HL-60 (cell line): ENCODE results near the gene PLK2.

Source experiments
- GABPA ChIP-seq: IDR thresholded peaks from 2 replicates; pipeline ENCODE4 v1.6.1; 2012; ENCODE audit warnings: low read depth
- POLR2AphosphoS5 ChIP-seq: IDR thresholded peaks from 2 replicates; pipeline ENCODE4 v1.6.1; 2012; ENCODE audit warnings: low read depth
- TF ChIP-seq, protein P1 (sequence below): IDR thresholded peaks from one replicate; pipeline ENCODE4 v1.5.1; 2011; ENCODE audit warnings: low read length, control low read depth, inconsistent platforms; ENCODE audit not compliant: insufficient read depth

DNA sequence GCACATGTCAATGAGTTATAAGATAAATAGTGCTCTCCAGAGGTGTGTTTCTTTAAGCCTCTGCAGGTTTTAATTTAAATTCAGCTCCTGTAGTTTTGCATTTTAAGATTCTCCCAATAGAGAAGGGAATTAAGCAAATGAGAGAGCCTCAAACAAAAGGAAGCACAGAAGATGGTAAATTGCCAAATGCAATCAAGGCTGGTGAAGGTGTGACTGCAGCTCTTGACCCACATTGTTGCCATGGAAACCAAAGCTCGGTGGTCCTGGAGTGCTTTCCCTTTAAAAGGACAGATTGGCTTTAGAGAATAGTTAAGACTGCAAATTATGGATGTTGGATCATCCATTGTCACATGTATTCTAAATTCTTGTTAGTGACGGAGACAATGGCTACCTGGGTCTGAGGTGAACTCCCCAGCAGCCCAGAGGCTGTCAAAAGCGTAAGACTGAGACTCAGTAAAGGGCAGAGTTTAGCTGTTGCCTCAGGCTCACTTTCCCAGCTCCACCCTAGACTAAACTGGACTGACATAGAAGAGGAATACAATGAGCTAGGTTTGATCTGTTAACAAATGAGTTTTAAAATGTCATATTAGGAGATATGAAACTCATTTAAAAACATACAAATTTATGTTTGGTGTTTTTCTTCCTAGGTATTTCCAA is 43.6 kb upstream of the PLK2 start:
- TF ChIP-seq POLR2AphosphoS5 (no peak), GABPA (no peak)
- TF ChIP-seq, protein P1, sequence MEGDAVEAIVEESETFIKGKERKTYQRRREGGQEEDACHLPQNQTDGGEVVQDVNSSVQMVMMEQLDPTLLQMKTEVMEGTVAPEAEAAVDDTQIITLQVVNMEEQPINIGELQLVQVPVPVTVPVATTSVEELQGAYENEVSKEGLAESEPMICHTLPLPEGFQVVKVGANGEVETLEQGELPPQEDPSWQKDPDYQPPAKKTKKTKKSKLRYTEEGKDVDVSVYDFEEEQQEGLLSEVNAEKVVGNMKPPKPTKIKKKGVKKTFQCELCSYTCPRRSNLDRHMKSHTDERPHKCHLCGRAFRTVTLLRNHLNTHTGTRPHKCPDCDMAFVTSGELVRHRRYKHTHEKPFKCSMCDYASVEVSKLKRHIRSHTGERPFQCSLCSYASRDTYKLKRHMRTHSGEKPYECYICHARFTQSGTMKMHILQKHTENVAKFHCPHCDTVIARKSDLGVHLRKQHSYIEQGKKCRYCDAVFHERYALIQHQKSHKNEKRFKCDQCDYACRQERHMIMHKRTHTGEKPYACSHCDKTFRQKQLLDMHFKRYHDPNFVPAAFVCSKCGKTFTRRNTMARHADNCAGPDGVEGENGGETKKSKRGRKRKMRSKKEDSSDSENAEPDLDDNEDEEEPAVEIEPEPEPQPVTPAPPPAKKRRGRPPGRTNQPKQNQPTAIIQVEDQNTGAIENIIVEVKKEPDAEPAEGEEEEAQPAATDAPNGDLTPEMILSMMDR: no peak
